ENCODE measurements around the gene AOPEP. TPM values are rescaled to one million over a fixed set of nuclear protein-coding genes. Genes with fewer than 3 reads are reported as not detected.

The AOPEP gene
- total and polyA plus RNA-seq, 2 donors (not counting 3 experiments of a cell fraction or from before 2014, with no cell fraction given): 20.2 to 41.6 TPM

DNA sequence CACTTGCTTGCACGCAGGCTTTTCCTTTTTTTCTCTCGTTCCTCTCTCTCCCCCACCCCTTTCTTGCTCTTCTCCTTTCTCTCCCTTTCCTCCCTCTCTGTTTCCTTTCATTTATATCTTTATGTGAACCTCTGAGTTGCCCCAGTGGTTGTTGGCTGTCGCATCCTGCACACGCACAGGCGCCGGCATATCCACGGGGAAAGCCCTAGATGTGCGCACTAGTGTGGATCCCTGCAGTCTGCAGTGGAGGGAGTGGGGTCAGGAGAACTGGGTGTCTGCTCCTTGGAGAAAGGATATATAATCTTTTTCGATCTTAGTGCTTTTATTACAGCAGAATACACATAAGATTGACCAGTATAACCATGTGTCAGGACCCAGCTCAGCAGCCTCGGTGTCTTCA, 367.5 kb downstream of the AOPEP start:
- intact Hi-C loops (cut with micrococcal nuclease) (no loop called here), dilution Hi-C loops (cut with MboI; ENCODE audit: extremely low pct_ligation_motif_present, low sequenced_read_pairs) (no loop called here)
- Histone ChIP-seq H3K27ac (ENCODE audit: insufficient read depth, low read depth, low read length) (no peak overlapping the region), H3K9me3 (replicated peaks; ENCODE audit: control insufficient read depth, insufficient read depth, low read length) (no peaks in the 10 kb centered on the region), H4K20me1 (replicated peaks; ENCODE audit: control insufficient read depth, extremely low read depth, insufficient read depth, low read length) (no peaks in the 10 kb centered on the region), H3K9ac (replicated peaks; ENCODE audit: extremely low read depth, insufficient read depth, low read length) (no peak overlapping the region), H2AFZ (ENCODE audit: low read depth, low read length) (no peak overlapping the region), H3K27me3 (ENCODE audit: control insufficient read depth in 2 of 2, insufficient read depth in 2 of 2, low read length in 2 of 2) (no peaks in the 10 kb centered on the region), H3K4me2 (ENCODE audit: insufficient read depth, low read length) (no peak overlapping the region), H3K4me1 (ENCODE audit: control insufficient read depth, extremely low read depth, insufficient read depth, low read length) (peaks cover 6% of the 10 kb centered on the region), H3K79me2 (ENCODE audit: control insufficient read depth, insufficient read depth, low read length) (no peaks in the 10 kb centered on the region), H3K9me1 (replicated peaks; ENCODE audit: control insufficient read depth, extremely low read depth, insufficient read depth, low read length) (no peaks in the 10 kb centered on the region), H3K36me3 (ENCODE audit: control insufficient read depth in 2 of 2, extremely low read depth in 1 of 2, insufficient read depth in 2 of 2, low read length in 2 of 2) (peaks cover 0 to 2% of the 10 kb centered on the region in 2 experiments), H3K4me3 (replicated peaks in 1 of 3; ENCODE audit: insufficient read depth in 1 of 3, low read depth in 1 of 3, low read length in 3 of 3) (no peak overlapping the region)
- FAIRE-seq (no peak), DNase-seq (ENCODE audit: low read depth, low spot score) (no peak)
- BruUV-seq (replicated peaks): no TSS peak
- CTCF ChIA-PET: interaction anchor here (0.7 to 2.9 kb wide), 4 partner anchors 34 to 412 kb away, joined by 3 to 13 read pairs (median 6); no protein-coding TSS in a partner anchor
- POLR2A ChIA-PET: no interaction called here
- no peak for TF ChIP-seq POLR2A (IDR thresholded peaks at IDR 0.05; ENCODE audit: low read depth, low read length)
- no peak for TF ChIP-seq GATA2 (IDR thresholded peaks at IDR 0.05; ENCODE audit: insufficient read depth, insufficient read length, low read depth, low read length)
- no peak for TF ChIP-seq EZH2 (IDR thresholded peaks at IDR 0.05; ENCODE audit: borderline replicate concordance, low read depth, low read length, severe bottlenecking)
- no peak for TF ChIP-seq JUN (IDR thresholded peaks at IDR 0.05; ENCODE audit: borderline replicate concordance, insufficient read depth, insufficient read length, low read depth)
- TF ChIP-seq, protein P1, sequence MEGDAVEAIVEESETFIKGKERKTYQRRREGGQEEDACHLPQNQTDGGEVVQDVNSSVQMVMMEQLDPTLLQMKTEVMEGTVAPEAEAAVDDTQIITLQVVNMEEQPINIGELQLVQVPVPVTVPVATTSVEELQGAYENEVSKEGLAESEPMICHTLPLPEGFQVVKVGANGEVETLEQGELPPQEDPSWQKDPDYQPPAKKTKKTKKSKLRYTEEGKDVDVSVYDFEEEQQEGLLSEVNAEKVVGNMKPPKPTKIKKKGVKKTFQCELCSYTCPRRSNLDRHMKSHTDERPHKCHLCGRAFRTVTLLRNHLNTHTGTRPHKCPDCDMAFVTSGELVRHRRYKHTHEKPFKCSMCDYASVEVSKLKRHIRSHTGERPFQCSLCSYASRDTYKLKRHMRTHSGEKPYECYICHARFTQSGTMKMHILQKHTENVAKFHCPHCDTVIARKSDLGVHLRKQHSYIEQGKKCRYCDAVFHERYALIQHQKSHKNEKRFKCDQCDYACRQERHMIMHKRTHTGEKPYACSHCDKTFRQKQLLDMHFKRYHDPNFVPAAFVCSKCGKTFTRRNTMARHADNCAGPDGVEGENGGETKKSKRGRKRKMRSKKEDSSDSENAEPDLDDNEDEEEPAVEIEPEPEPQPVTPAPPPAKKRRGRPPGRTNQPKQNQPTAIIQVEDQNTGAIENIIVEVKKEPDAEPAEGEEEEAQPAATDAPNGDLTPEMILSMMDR (IDR thresholded peaks at IDR 0.05; ENCODE audit: extremely low read depth in 1 of 2, insufficient read depth in 1 of 2, low read depth in 1 of 2, low read length in 2 of 2): no peak
- TF ChIP-seq POLR2AphosphoS5 (IDR thresholded peaks at IDR 0.05; ENCODE audit: insufficient read depth, low read depth, low read length): no peak
- TF ChIP-seq MYC (IDR thresholded peaks at IDR 0.05; ENCODE audit: low read depth, low read length): no peak
- TF ChIP-seq, protein P2, sequence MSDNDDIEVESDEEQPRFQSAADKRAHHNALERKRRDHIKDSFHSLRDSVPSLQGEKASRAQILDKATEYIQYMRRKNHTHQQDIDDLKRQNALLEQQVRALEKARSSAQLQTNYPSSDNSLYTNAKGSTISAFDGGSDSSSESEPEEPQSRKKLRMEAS (IDR thresholded peaks at IDR 0.05; ENCODE audit: insufficient read depth, insufficient read length): no peak
- TF ChIP-seq FOS (IDR thresholded peaks at IDR 0.05; ENCODE audit: borderline replicate concordance, insufficient read depth, low read length): no peak

All from endothelial cell of umbilical vein (primary cell).